NCI-H82 (cell line): Measurements from ENCODE around the gene ISG15.

Source experiments
- DNase-seq: peaks from one replicate; lab custom pipeline; 2025; lab: John Stamatoyannopoulos, UW

Gene ISG15

GRCh38 chr1:1013105-1013921 is at the start of gene ISG15:
Gene ISG15, plus strand, starts transcription at chr1:1013497. Its CDS starts 77 bp downstream, at chr1:1013574.
- no peak for DNase-seq

- no peak for DNase-seq
Measured at GRCh38 chr1:963746-964525, 49.4 kb upstream of the ISG15 start.

GRCh38 chr1:964691-965525 is 48.4 kb upstream of the ISG15 start:
- no peak for DNase-seq

- no peak for DNase-seq
Measured at GRCh38 chr1:965526-966134, 47.7 kb upstream of the ISG15 start.

GRCh38 chr1:966135-966703 is 47.1 kb upstream of the ISG15 start, which contains the start of gene PLEKHN1:
Gene PLEKHN1, plus strand, starts transcription at chr1:966482. Its CDS starts 50 bp downstream, at chr1:966532.
- no peak for DNase-seq

GRCh38 chr1:966704-967300 is 46.5 kb upstream of the ISG15 start:
- DNase-seq = peak; percentile 63

GRCh38 chr1:967466-968343 is 45.6 kb upstream of the ISG15 start:
- DNase-seq = no peak

GRCh38 chr1:969260-969855 is 43.9 kb upstream of the ISG15 start:
- no peak for DNase-seq

GRCh38 chr1:970242-970972 is 42.9 kb upstream of the ISG15 start:
- DNase-seq = no peak

- DNase-seq = no peak
Measured at GRCh38 chr1:970973-971730, 42.1 kb upstream of the ISG15 start.

- DNase-seq = no peak
Measured at GRCh38 chr1:971751-972506, 41.4 kb upstream of the ISG15 start.

GRCh38 chr1:972726-973458 is 40.4 kb upstream of the ISG15 start:
- no peak for DNase-seq

- DNase-seq = no peak
Measured at GRCh38 chr1:973459-974292, 39.6 kb upstream of the ISG15 start.

- no peak for DNase-seq
Measured at GRCh38 chr1:974293-974640, 39.0 kb upstream of the ISG15 start.

- no peak for DNase-seq
Measured at GRCh38 chr1:974687-975328, 38.5 kb upstream of the ISG15 start.
